ENCODE results near the gene ITPKC. TPM values are rescaled to one million over a fixed set of nuclear protein-coding genes. Genes with fewer than 3 reads are reported as not detected.

The ITPKC gene
- total and polyA plus RNA-seq, 9 of the 15 experiments (the other 6 are each of a cell fraction or from before 2014, with no cell fraction given), result 0.08 to 9.3 (median 5.8) TPM

- WGBS (ENCODE audit: insufficient coverage, low coverage, missing lambda C conversion rate), result 82% methylated on average over 7 of the region's 7 CpGs
- Histone ChIP-seq H2AFZ (ENCODE audit: low read depth, low read length) (no peak overlapping the region), H3K9me3 (replicated peaks; ENCODE audit: control insufficient read depth, insufficient read depth, low read depth, low read length) (no peaks in the 10 kb centered on the region), H3K4me3 (no peak overlapping the region), H3K36me3 (ENCODE audit: control insufficient read depth, insufficient read depth, low read length) (no peaks in the 10 kb centered on the region), H3K4me2 (ENCODE audit: insufficient read depth, low read length) (no peak overlapping the region), H3K79me2 (ENCODE audit: control insufficient read depth, insufficient read depth, low read length) (no peaks in the 10 kb centered on the region), H3K9me1 (ENCODE audit: control insufficient read depth, insufficient read depth, low read length) (no peaks in the 10 kb centered on the region), H3K27ac (ENCODE audit: extremely low read depth, low read depth, low read length) (no peak overlapping the region), H3K27me3 (ENCODE audit: control insufficient read depth in 2 of 2, insufficient read depth in 2 of 2, low read length in 2 of 2) (no peaks in the 10 kb centered on the region), H4K20me1 (replicated peaks; ENCODE audit: control insufficient read depth, insufficient read depth, low read length) (no peaks in the 10 kb centered on the region), H3K4me1 (replicated peaks in 1 of 2; ENCODE audit: control insufficient read depth in 2 of 2, insufficient read depth in 2 of 2, low read length in 2 of 2) (peaks cover 12 to 23% of the 10 kb centered on the region in 2 experiments; a peak in 4 of 5 replicates), H3K9ac (ENCODE audit: insufficient read depth in 1 of 2, low read depth in 2 of 2, low read length in 2 of 2) (no peak overlapping the region)
- BruUV-seq (replicated peaks), result no TSS peak
- ChIA-PET CTCF (ENCODE audit: low intra/inter-chr PET ratio) (no interaction called here), POLR2A (no interaction called here)
- ATAC-seq (no peak), FAIRE-seq (no peak), DNase-seq (ENCODE audit: extremely low read depth in 1 of 4, low spot score in 3 of 4) (no peak)
- in situ Hi-C loops (cut with MboI), result no loop called here
- intact Hi-C loops (cut with micrococcal nuclease), result no loop called here
- TF ChIP-seq ZNF274 (IDR thresholded peaks at IDR 0.05; ENCODE audit: borderline replicate concordance, low read depth, low read length) (no peak), SAFB2 (IDR thresholded peaks at IDR 0.05; ENCODE audit: borderline replicate concordance, low read depth, low read length, severe bottlenecking) (no peak), KLF13 (tag; IDR thresholded peaks at IDR 0.05; ENCODE audit: borderline replicate concordance, low read depth) (no peak), HDAC3 (IDR thresholded peaks at IDR 0.05; ENCODE audit: borderline replicate concordance, partially characterized antibody) (no peak), SMARCA4 (IDR thresholded peaks at IDR 0.05) (no peak), EZH2 (IDR thresholded peaks at IDR 0.05; ENCODE audit: borderline replicate concordance, low read depth, low read length) (no peak), HMBOX1 (IDR thresholded peaks at IDR 0.05) (no peak), NR1H2 (CRISPR knock-in tag; IDR thresholded peaks at IDR 0.05) (no peak), GATA2 (CRISPR knock-in tag; IDR thresholded peaks at IDR 0.05) (no peak), SRSF7 (optimal IDR thresholded peaks at IDR 0.05; ENCODE audit: low read depth, low read length) (no peak), MITF (IDR thresholded peaks at IDR 0.05) (no peak), POLR3A (IDR thresholded peaks at IDR 0.05; ENCODE audit: borderline replicate concordance, extremely low read depth, insufficient read depth, insufficient read length) (no peak), RBM39 (optimal IDR thresholded peaks at IDR 0.05; ENCODE audit: low read depth, low read length) (no peak), SOX6 (IDR thresholded peaks at IDR 0.05) (no peak), ZNF518B (CRISPR knock-in tag; IDR thresholded peaks at IDR 0.05) (no peak), DACH1 (IDR thresholded peaks at IDR 0.05; ENCODE audit: partially characterized antibody) (no peak)
Measured at GRCh38 chr19:40781140-40781539, 64.2 kb downstream of the ITPKC start.
